Body of pancreas (tissue), 4 donors: ENCODE results near the gene ASMT.

Experiments used
- POLR2A ChIP-seq, 3 donors: fragments of 450-650 bp; IDR thresholded peaks; one replicate each; pipeline ENCODE4 v1.6.1; 2016; ENCODE audit warnings: antibody characterized with exemption in 3 of 3, mild to moderate bottlenecking in 2 of 3
- TF ChIP-seq, protein P1 (sequence below), 7 experiments: fragments of 450-650 bp in 4 of 7; fragments of 200-600 bp in 3 of 7; sonication (generic) in 3 of 7; IDR thresholded peaks; one replicate each; pipeline ENCODE4 v1.5.1; 2016 to 2019; ENCODE audit warnings: antibody characterized with exemption in 7 of 7

- TF ChIP-seq, protein P1, sequence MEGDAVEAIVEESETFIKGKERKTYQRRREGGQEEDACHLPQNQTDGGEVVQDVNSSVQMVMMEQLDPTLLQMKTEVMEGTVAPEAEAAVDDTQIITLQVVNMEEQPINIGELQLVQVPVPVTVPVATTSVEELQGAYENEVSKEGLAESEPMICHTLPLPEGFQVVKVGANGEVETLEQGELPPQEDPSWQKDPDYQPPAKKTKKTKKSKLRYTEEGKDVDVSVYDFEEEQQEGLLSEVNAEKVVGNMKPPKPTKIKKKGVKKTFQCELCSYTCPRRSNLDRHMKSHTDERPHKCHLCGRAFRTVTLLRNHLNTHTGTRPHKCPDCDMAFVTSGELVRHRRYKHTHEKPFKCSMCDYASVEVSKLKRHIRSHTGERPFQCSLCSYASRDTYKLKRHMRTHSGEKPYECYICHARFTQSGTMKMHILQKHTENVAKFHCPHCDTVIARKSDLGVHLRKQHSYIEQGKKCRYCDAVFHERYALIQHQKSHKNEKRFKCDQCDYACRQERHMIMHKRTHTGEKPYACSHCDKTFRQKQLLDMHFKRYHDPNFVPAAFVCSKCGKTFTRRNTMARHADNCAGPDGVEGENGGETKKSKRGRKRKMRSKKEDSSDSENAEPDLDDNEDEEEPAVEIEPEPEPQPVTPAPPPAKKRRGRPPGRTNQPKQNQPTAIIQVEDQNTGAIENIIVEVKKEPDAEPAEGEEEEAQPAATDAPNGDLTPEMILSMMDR (IDR thresholded peaks at IDR 0.05), result no peak
- no peak for TF ChIP-seq POLR2A (IDR thresholded peaks at IDR 0.05)
Measured at GRCh38 chrX:1667566-1667965, 52.7 kb downstream of the ASMT start.
